NCI-H2029 treated with DMSO at 0.1 percent for 48 hours (cell line): ENCODE results near the gene GOLT1A.
"Not testable (repeated sequence)": the region's sequence is repeated elsewhere in the genome, so short reads cannot be mapped to it uniquely, and the experiment has no call there.

ENCODE experiments used
- DNase-seq: peaks from one replicate; lab custom pipeline; 2025; lab: John Stamatoyannopoulos, UW

GOLT1A gene

GRCh38 chr1:204248954-204249353 lies 35.2 kb upstream of the GOLT1A start:
- no peak for DNase-seq

GRCh38 chr1:204246876-204247275 lies 33.1 kb upstream of the GOLT1A start:
- DNase-seq = no peak

DNA sequence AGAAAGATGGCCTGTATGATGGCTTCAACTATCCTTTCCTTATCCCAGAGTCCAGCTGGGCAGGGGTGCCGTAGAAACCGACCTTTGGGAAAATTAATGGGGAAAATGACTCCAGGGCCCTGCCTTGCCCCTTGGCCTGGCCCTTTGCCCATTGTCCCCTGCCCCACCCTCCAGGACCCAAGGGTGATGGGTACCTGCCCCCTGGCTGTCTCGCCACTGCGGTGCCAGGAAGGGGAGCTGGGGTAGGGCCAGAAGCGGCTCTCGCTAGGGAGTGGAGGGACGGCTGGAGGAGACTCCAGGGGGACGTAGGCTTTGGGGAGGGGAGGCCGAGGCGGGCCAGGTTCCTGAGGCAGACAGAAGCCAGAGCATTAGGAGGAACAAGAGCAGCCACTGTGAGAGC lies 29.1 kb upstream of the GOLT1A start:
- no peak for DNase-seq

DNA sequence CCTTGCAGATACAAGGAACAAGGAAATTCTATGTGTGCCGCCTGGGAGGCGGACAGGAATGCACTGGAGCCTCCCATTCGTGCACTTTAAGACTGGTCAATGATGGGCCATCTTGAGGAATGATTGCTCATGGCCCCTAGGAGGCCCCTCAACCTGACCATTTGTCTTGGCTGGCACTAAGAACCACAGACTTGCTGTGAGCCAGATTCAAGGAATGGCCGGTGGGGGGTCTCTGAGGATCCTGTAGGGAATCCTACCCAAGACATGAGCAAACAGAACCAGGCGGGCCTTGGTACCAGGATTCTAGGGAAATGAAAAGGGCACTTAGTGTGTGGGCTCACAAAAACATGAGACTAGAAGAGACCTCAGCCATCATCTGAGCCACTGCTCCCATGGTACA lies 28.1 kb upstream of the GOLT1A start:
- DNase-seq = no peak

- DNase-seq = no peak
Measured at GRCh38 chr1:204241050-204241449, 27.3 kb upstream of the GOLT1A start.

DNA sequence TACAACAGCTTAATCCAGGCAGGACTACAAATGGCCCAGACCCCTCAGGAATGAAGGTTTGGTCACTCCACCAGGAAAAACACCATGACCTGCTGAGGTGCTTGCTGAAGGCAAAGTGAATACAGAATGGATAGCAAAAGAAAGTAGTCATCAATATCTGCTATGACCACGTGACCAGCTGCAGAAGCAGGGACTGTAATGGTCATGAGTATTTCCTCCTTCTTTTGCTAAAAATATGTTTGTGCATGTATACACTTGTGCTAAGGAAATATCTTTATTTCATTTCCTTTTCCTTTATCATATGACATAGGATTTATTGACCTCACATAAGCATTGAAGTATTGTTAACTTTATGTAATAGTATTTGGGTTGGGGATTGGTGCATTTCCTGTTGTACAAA lies 26.4 kb upstream of the GOLT1A start:
- no peak for DNase-seq

- DNase-seq = not testable (repeated sequence)
Measured at GRCh38 chr1:204239401-204239800, 25.6 kb upstream of the GOLT1A start.

GRCh38 chr1:204238520-204238919 lies 24.7 kb upstream of the GOLT1A start:
- not testable (repeated sequence) for DNase-seq

- not testable (repeated sequence) for DNase-seq
Measured at GRCh38 chr1:204237515-204237914, 23.7 kb upstream of the GOLT1A start.

DNA sequence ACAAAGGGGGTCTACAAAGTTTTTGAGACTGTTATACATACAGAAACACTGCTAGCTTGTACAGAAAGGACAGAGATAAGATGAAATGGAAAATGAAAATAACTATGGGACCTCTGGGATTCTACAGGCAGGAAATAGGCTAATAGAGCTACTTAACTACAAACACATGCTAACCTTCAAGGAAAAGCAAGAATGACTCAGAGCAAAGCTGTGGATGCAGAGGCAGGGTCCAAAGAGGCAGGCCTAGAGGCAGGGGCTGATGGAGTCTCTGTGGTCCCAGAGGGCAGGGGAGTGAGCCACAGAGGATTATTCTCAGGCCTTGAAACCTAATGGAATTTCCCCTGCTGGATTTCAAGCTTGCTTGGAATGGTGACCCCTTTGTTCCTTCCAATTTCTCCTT lies 18.7 kb upstream of the GOLT1A start:
- no peak for DNase-seq

DNA sequence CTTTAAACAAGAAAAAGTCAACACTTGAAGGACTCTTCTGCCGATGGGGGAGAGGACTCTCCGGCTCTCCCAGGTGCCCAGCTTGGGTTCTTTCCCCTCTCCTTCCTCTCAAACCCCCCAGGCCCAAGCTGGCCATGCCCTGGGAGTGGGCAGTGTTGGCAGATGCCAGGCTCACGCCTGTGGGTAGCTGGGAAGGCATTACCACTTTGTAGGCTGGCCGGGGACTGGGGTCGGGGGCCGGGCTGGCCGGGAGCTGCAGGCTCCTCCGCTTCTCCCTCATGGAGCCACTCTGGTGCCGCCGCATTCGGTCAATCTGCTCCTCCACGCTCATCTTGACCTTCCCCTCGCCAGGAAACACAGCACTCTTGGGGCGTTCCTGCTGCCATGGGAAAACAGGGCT lies 16.4 kb upstream of the GOLT1A start:
- DNase-seq = no peak

DNA sequence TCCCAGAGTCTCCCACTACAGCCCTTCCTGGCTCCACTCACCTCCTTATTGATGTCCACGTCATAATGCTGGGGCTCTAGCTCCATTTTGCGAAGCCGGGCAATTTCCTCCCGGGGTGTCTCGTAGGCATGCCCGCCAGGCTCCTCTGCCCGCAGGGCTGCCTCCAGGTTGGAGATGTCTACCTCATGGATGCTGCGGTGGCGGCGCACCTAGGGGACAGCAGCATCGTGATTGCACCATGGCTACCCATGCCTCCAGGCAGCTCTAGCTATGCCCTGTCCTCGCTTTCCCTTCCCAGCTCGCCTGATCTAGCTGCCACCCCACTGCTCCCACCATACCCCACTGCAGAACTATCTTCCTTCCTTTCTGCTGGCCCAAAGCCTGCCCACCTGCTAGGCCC lies 15.1 kb upstream of the GOLT1A start:
- DNase-seq = no peak

DNA sequence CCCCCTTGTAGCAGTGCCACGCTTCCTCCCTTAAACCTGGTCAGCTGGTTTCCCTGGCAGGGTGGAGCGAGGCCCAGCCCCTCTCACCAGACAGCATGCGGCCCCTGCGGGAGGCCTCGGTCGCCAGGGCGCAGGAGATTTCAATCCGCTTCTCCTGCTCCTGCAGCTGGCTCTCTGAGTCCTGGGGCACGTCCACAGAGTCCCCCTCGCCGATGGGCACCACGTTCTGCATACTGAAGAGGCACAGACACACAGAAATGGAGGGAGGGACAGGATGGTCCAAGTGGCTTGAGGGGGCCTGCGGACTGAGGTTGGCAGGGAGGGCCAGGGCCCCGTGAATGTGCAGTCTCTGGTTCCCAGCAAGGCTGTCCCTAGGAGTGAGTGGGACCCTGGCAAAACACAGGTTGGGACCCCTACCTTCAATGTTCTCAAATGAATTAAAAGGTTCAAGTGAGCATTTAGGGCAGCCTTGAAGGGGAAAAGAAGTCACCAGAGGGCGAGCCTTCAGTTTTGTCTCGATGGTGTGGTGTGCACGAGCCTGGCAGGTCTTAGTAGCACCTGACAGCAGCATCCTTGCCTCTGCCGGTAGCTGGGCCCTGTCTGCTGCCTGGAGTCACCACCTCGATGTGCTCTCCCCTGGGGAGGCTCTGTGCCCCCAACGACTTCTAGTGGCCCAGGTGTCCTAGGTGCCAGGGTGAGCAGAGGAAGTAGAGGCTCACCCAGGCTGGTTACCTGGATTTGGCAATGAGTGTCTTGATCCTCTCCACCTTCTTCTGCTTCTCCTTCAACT lies 14.4 kb upstream of the GOLT1A start:
- DNase-seq = no peak

- DNase-seq = no peak
Measured at GRCh38 chr1:204227351-204227750, 13.6 kb upstream of the GOLT1A start.

- DNase-seq = no peak
Measured at GRCh38 chr1:204225841-204226735, 12.3 kb upstream of the GOLT1A start.

- DNase-seq = no peak
Measured at GRCh38 chr1:204224655-204225054, 10.9 kb upstream of the GOLT1A start.

DNA sequence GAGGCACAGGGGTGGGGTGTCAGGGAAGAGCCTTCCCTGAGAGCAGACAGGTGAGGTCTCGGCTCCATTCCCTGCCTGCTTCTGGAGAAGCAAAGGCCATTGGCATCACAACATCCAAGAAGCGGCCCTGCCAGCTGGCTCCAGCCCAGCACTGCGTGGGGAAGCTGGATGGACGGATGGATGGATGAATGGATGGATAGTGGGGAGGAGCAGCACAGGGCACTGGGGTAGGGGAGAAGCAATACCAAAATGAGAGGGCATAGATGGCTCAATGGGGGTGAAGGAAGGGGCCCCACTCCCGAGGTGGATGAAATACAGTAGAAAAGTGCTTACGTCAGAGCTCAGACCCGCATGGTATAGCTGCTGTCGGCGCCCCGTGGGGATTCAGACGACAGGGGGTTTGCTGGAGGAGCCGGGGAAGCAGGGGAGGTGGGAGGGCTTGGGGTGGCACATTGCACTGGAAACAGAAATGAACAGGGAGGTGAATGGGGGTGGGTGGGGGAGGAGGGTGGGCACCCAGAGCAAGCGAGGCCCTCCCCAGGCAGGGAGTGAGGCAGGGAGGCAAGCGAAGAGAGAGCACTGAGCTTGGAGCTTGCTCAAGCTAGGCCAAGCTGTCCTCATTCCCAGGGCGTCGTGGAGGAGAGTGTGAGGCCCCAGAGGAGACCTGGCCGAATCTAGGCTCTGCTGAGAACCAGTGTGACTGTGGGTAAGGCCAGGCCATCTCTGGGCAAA lies 9.5 kb upstream of the GOLT1A start:
- DNase-seq = no peak

DNA sequence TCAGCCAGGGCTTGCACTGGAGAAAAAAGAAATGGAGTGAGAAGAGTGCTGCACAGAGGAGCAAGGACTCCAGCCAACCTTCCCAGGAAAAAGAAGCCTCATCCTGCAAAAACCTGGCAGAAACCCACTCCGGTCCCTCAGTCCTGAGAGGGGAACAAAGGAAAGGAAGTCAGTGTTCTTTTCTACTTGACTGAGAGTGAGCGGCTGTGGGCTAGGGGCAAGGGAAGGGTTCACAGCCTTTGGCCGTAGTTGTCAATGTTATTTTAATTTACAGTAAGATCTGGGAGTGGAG lies 8.9 kb upstream of the GOLT1A start:
- no peak for DNase-seq

DNA sequence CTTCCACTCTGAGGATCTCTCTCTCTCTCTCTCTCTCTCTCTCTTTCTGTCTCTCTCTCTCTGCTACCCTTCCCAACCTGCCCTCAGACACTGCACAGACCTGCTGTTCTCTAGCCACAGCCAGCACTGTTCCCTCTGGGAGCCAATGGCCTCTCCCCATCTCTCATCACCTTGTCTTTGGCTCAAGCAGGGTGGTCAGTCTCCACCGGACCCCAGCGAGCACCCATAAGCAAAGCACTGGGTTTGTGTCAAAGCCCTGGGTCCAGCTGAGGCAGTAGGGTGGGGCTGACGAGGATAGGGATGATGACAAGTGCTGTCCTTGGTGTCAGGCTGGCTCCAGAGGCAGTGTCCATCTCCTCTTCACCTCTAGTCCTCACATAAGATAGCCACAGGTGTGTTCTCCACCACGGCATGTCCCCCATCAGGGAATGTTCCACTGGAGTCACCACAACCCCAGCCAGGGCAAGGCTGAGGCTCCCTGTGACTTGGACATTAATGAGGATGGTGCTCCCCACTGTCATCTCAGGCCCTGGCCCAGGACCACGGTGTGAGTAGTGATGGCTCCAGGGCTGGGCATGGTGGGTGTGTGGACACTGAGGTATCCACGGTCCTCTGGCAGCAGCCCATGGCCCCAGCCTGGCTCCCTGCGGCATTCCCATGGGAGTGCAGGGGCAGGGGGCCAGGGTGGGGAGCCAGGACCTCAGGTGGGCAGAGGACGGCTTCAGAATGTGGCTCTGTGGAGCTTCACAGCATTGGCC lies 8.4 kb upstream of the GOLT1A start:
- no peak for DNase-seq

GRCh38 chr1:204221271-204221670 lies 7.5 kb upstream of the GOLT1A start:
- no peak for DNase-seq

- no peak for DNase-seq
Measured at GRCh38 chr1:204219971-204220616, 6.3 kb upstream of the GOLT1A start.

DNA sequence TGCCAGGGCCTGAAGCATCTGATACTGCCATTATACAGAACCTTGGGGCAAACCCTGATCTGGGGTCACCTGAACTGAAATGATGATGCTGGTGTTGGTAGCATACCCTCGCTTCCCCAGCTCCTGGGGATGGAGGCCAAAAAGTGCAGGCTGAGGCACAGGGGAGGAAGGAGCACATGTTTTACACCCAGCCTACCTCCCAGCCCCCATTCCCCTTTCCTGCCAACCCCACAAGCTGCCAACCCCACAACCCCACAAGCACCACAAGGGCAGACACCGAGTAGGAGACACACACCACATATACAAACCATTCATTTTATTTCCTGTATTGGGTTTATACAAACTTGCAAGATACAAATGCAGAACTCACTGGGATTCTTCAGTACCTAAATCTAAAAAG lies 4.8 kb upstream of the GOLT1A start:
- DNase-seq = no peak
